Right lobe of liver (tissue), 6 donors: ENCODE data around the gene DPYSL3. TPM values are rescaled to one million over a fixed set of nuclear protein-coding genes. Genes with fewer than 3 reads are reported as not detected.
A peak's percentile ranks its signal among the peaks of the same experiment; 100 is the strongest.
"Not testable (repeated sequence)": the region's sequence is repeated elsewhere in the genome, so short reads cannot be mapped to it uniquely, and the experiment has no call there.

Experiments
- ATAC-seq, 4 donors: fragments of 200-7000 bp; cut with Tn5 transposase; one replicate each; pipeline ENCODE4 v1.9.1; 2020; ENCODE audit warnings: mild to moderate bottlenecking in 4 of 4, moderate library complexity in 4 of 4
- DNase-seq, 3 donors: peaks; one replicate each; pipeline ENCODE4 v3.0.0-alpha.2; 2020
- H3K27ac ChIP-seq, 3 donors: fragments of 200-600 bp; one replicate each; pipeline ENCODE4 v1.8.0; 2022
- H3K27me3 ChIP-seq, 2 donors: fragments of 200-600 bp; one replicate each; pipeline ENCODE4 v1.8.0; 2022
- H3K36me3 ChIP-seq, 4 donors: fragments of 200-600 bp; sonication (generic) in 1 of 4; one replicate each; pipeline versions ENCODE4 v1.5.1 to v1.8.0; 2017 to 2022; ENCODE audit warnings: control low read depth in 1 of 4
- H3K4me1 ChIP-seq, 4 donors: fragments of 200-600 bp; sonication (generic) in 1 of 4; one replicate each; pipeline versions ENCODE4 v1.5.1 to v1.8.0; 2017 to 2022; ENCODE audit warnings: control low read depth in 1 of 4
- H3K4me3 ChIP-seq, 3 donors: fragments of 200-600 bp; one replicate each; pipeline ENCODE4 v1.8.0; 2022
- H3K9me3 ChIP-seq, 4 donors: fragments of 200-600 bp; sonication (generic) in 1 of 4; one replicate each; pipeline versions ENCODE4 v1.5.1 to v1.8.0; 2017 to 2022; ENCODE audit warnings: control low read depth in 1 of 4
- POLR2A ChIP-seq: fragments of 450-650 bp; IDR thresholded peaks from one replicate; pipeline ENCODE4 v1.6.1; 2017; ENCODE audit warnings: antibody characterized with exemption, mild to moderate bottlenecking
- WGBS: methylation state at CpG from one replicate; pipeline ENCODE4 v1.1.6; 2018; ENCODE audit warnings: low coverage, low lambda C conversion rate; ENCODE audit not compliant: insufficient coverage; ENCODE audit errors: missing lambda C conversion rate; 5-methylcytosine and 5-hydroxymethylcytosine counted together
- intact Hi-C, 2 donors: fragments of 100-400 bp; cut with DNase I; formaldehyde crosslinking; loops; one replicate each; pipeline versions ENCODE4 v1.11.2 to v1.14.1; 2022
- total RNA-seq, 6 experiments: library from RNA; depleted of rRNA in 2 of 6; stranded (reverse); fragments of >200 nt in 2 of 6; fragmentation: NEBNext Ultra II Directional in 3 of 6; extraction: Animal tissue kit (Norgen Biotek cat#: 25700) in 3 of 6; gene quantifications; one replicate each; pipeline versions ENCODE4 v1.1.0 to v1.2.4, GENCODE V29; 2016 to 2023
- TF ChIP-seq, protein P1 (sequence below), 4 donors: fragments of 200-600 bp in 3 of 4; fragments of 450-650 bp in 1 of 4; IDR thresholded peaks; one replicate each; pipeline versions ENCODE4 v1.5.1 to v1.8.0; 2016 to 2022; ENCODE audit warnings: antibody characterized with exemption in 4 of 4, mild to moderate bottlenecking in 2 of 4
- donor health status: DM: no; HTN: yes; CAD: no.
- donor health status: DM: no; HTN: no; CAD: no.
- donor health status: DM: no; HTN: no; CAD: no.
- donor health status: DM: no; HTN: yes; CAD: no.
- donor health status: DM: no; HTN: yes; CAD: no.

DPYSL3 gene
- total RNA-seq, 6 experiments from 2014 or later, result 1.4 to 3.8 (median 2.3) TPM

GRCh38 chr5:147554261-147554817 lies 44.5 kb upstream of the DPYSL3 start:
- 52% methylated on average over 7 of the region's 7 CpGs for WGBS
- no peak overlapping the region for H3K4me3 ChIP-seq
- no peak overlapping the region for H3K27ac ChIP-seq
- no peaks in the 10 kb centered on the region for H3K9me3 ChIP-seq
- no peaks in the 10 kb centered on the region for H3K4me1 ChIP-seq
- no peak for DNase-seq
- intact Hi-C loops, result no loop called here
- peak in 1 of 4 donors; percentile 44 for ATAC-seq
- TF ChIP-seq, protein P1, sequence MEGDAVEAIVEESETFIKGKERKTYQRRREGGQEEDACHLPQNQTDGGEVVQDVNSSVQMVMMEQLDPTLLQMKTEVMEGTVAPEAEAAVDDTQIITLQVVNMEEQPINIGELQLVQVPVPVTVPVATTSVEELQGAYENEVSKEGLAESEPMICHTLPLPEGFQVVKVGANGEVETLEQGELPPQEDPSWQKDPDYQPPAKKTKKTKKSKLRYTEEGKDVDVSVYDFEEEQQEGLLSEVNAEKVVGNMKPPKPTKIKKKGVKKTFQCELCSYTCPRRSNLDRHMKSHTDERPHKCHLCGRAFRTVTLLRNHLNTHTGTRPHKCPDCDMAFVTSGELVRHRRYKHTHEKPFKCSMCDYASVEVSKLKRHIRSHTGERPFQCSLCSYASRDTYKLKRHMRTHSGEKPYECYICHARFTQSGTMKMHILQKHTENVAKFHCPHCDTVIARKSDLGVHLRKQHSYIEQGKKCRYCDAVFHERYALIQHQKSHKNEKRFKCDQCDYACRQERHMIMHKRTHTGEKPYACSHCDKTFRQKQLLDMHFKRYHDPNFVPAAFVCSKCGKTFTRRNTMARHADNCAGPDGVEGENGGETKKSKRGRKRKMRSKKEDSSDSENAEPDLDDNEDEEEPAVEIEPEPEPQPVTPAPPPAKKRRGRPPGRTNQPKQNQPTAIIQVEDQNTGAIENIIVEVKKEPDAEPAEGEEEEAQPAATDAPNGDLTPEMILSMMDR (IDR thresholded peaks at IDR 0.05), result no peak
- no peak for TF ChIP-seq POLR2A
- no peaks in the 10 kb centered on the region for H3K36me3 ChIP-seq
- no peaks in the 10 kb centered on the region for H3K27me3 ChIP-seq

GRCh38 chr5:147553817-147554216 lies 43.9 kb upstream of the DPYSL3 start:
- H3K9me3 ChIP-seq, ATAC-seq, H3K36me3 ChIP-seq, H3K4me1 ChIP-seq, DNase-seq, H3K4me3 ChIP-seq, H3K27ac ChIP-seq, H3K27me3 ChIP-seq, intact Hi-C loops: not testable (repeated sequence)
- WGBS, result 63% methylated on average over 3 of the region's 5 CpGs

DNA sequence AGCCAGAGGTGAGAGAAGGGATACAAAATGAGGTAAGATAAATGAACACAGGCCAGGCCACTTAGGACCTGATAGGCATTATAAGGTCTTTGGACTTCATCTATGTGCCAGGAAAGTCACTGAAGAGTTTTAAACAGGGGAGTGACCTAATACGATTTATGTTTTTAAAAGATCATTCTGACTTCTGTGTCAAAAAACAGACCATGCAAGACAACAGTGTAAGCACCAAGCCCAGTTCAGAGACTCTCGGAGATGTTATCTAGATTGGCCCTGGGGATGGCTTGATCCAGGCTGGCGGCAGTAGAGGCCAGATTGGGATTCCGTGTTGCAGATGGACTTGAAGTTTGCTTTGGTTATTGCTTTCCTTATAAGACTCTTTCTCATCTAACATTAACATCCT lies 43.0 kb upstream of the DPYSL3 start:
- no peak for DNase-seq
- Histone ChIP-seq H3K36me3 (no peaks in the 10 kb centered on the region), H3K4me1 (no peaks in the 10 kb centered on the region), H3K27me3 (no peaks in the 10 kb centered on the region), H3K9me3 (no peaks in the 10 kb centered on the region), H3K27ac (no peak overlapping the region), H3K4me3 (no peak overlapping the region)
- WGBS, result 65% methylated on average over 4 of the region's 4 CpGs
- ATAC-seq, result no peak
- no peak for TF ChIP-seq POLR2A
- TF ChIP-seq, protein P1 (IDR thresholded peaks at IDR 0.05), result no peak
- intact Hi-C loops, result no loop called here

DNA sequence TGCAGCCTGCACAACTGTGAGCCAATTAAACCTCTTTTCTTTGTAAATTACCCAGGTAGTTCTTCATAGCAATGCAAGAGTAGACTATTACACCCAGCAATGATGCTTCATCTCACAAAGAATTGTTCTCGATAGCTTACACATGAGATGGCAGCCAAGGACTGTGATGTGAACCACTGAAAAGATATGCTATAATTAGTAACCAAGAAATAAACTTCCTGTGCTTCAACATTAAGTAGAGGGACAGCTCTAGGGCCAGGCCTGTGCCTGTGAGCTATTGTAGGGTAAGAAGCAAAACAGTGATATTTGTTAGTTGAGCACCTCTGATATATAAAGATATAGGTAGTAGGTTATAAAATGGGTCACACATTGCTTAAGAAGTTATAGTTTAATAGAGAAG lies 41.8 kb upstream of the DPYSL3 start:
- no peak overlapping the region for H3K4me3 ChIP-seq
- 65% methylated on average over 1 of the region's 1 CpG for WGBS
- no peak overlapping the region for H3K27ac ChIP-seq
- H3K27me3 ChIP-seq, result no peaks in the 10 kb centered on the region
- H3K36me3 ChIP-seq, result no peaks in the 10 kb centered on the region
- ATAC-seq (no peak), DNase-seq (no peak)
- no peaks in the 10 kb centered on the region for H3K9me3 ChIP-seq
- no peak for TF ChIP-seq POLR2A
- TF ChIP-seq, protein P1 (IDR thresholded peaks at IDR 0.05), result no peak
- intact Hi-C loops, result no loop called here
- no peaks in the 10 kb centered on the region for H3K4me1 ChIP-seq

GRCh38 chr5:147547730-147548129 lies 37.9 kb upstream of the DPYSL3 start:
- Histone ChIP-seq H3K9me3 (no peaks in the 10 kb centered on the region), H3K4me1 (no peaks in the 10 kb centered on the region), H3K36me3 (no peaks in the 10 kb centered on the region), H3K4me3 (no peak overlapping the region), H3K27me3 (no peaks in the 10 kb centered on the region), H3K27ac (no peak overlapping the region)
- no peak for DNase-seq
- TF ChIP-seq, protein P1 (IDR thresholded peaks at IDR 0.05), result no peak
- no peak for TF ChIP-seq POLR2A
- peak in 2 of 4 donors; percentile 36 to 41 for ATAC-seq
- intact Hi-C loops, result no loop called here
- WGBS, result 42% methylated on average over 2 of the region's 3 CpGs
